H9 (cell line): ENCODE measurements around the gene WDR37. TPM values are rescaled to one million over a fixed set of nuclear protein-coding genes. Genes with fewer than 3 reads are reported as not detected.

ENCODE experiments used
- DNase-seq: peaks from one replicate; pipeline ENCODE4 v3.0.0-alpha.2; 2017
- H2AFZ ChIP-seq: one replicate; pipeline ENCODE4 v1.6.1; 2013; ENCODE audit warnings: mild to moderate bottlenecking, low read length, control low read depth, moderate library complexity
- H2AK5ac ChIP-seq: 2 replicates; pipeline ENCODE4 v1.6.1; 2013; ENCODE audit warnings: low read length, control low read depth, mixed read lengths; ENCODE audit not compliant: insufficient read length
- H2BK120ac ChIP-seq: one replicate; pipeline ENCODE4 v1.6.1; 2013; ENCODE audit warnings: low read depth, mild to moderate bottlenecking, low read length, control low read depth, inconsistent platforms; ENCODE audit not compliant: poor library complexity, severe bottlenecking
- H2BK12ac ChIP-seq: 2 replicates; pipeline ENCODE4 v1.6.1; 2013; ENCODE audit warnings: low read length, control low read depth, mixed read lengths, low read depth; ENCODE audit not compliant: insufficient read length
- H2BK15ac ChIP-seq: 2 replicates; pipeline ENCODE4 v1.6.1; 2013; ENCODE audit warnings: low read depth, low read length, control low read depth
- H2BK20ac ChIP-seq: one replicate; pipeline ENCODE4 v1.6.1; 2013; ENCODE audit warnings: low read depth, mild to moderate bottlenecking, low read length, control low read depth, inconsistent platforms; ENCODE audit not compliant: poor library complexity, severe bottlenecking
- H2BK5ac ChIP-seq: 2 replicates; pipeline ENCODE4 v1.6.1; 2013; ENCODE audit warnings: low read length, control low read depth, mixed read lengths; ENCODE audit not compliant: insufficient read length
- H3K14ac ChIP-seq: 2 replicates; pipeline ENCODE4 v1.6.1; 2013; ENCODE audit warnings: low read length, control low read depth; ENCODE audit not compliant: insufficient read depth
- H3K18ac ChIP-seq: 2 replicates; pipeline ENCODE4 v1.6.1; 2013; ENCODE audit warnings: low read depth, mild to moderate bottlenecking, mixed read lengths, low read length, control low read depth; ENCODE audit not compliant: insufficient read length
- H3K23ac ChIP-seq: 2 replicates; pipeline ENCODE4 v1.6.1; 2013; ENCODE audit warnings: low read length, control low read depth, mixed read lengths, low read depth; ENCODE audit not compliant: insufficient read length
- H3K23me2 ChIP-seq: 2 replicates; pipeline ENCODE4 v1.6.1; 2013; ENCODE audit warnings: low read depth, mild to moderate bottlenecking, mixed read lengths, low read length, control low read depth; ENCODE audit not compliant: insufficient read length, poor library complexity, severe bottlenecking
- H3K27ac ChIP-seq: 2 replicates; pipeline ENCODE4 v1.5.1; 2013; ENCODE audit warnings: low read length, control low read depth, mixed read lengths, low read depth; ENCODE audit not compliant: insufficient read length
- H3K27me3 ChIP-seq: 2 replicates; pipeline ENCODE4 v1.6.1; 2013; ENCODE audit warnings: low read length, control low read depth, inconsistent platforms; ENCODE audit not compliant: insufficient read depth
- H3K4ac ChIP-seq: 2 replicates; pipeline ENCODE4 v1.6.1; 2013; ENCODE audit warnings: low read depth, mild to moderate bottlenecking, control low read depth, inconsistent platforms, low read length, moderate library complexity
- H3K4me1 ChIP-seq: 2 replicates; pipeline ENCODE4 v1.6.1; 2013; ENCODE audit warnings: low read length, control low read depth, inconsistent platforms; ENCODE audit not compliant: insufficient read depth
- H3K4me2 ChIP-seq: 2 replicates; pipeline ENCODE4 v1.6.1; 2013; ENCODE audit warnings: low read length, control low read depth, mixed read lengths; ENCODE audit not compliant: insufficient read length, insufficient read depth
- H3K56ac ChIP-seq: 2 replicates; pipeline ENCODE4 v1.6.1; 2013; ENCODE audit warnings: low read depth, mild to moderate bottlenecking, mixed read lengths, low read length, control low read depth; ENCODE audit not compliant: insufficient read length
- H3K79me1 ChIP-seq: 2 replicates; pipeline ENCODE4 v1.6.1; 2013; ENCODE audit warnings: low read depth, mild to moderate bottlenecking, moderate library complexity, low read length, control low read depth, inconsistent platforms; ENCODE audit not compliant: insufficient read depth, poor library complexity, severe bottlenecking
- H3K79me2 ChIP-seq: 2 replicates; pipeline ENCODE4 v1.6.1; 2013; ENCODE audit warnings: low read length, control low read depth, inconsistent platforms; ENCODE audit not compliant: insufficient read depth
- H3K9ac ChIP-seq: 2 replicates; pipeline ENCODE4 v1.6.1; 2013; ENCODE audit warnings: low read length, control low read depth, mixed read lengths; ENCODE audit not compliant: insufficient read length; ENCODE audit errors: extremely low read depth
- H3K9me3 ChIP-seq: one replicate; pipeline ENCODE4 v1.6.1; 2013; ENCODE audit warnings: low read depth, low read length, inconsistent platforms; ENCODE audit not compliant: control insufficient read depth
- H3T11ph ChIP-seq: one replicate; pipeline ENCODE4 v1.6.1; 2013; ENCODE audit warnings: mild to moderate bottlenecking, low read length, control low read depth, inconsistent platforms
- H4K20me1 ChIP-seq: one replicate; pipeline ENCODE4 v1.6.1; 2013; ENCODE audit not compliant: control insufficient read depth, insufficient read length, insufficient read depth
- H4K5ac ChIP-seq: 2 replicates; pipeline ENCODE4 v1.6.1; 2013; ENCODE audit warnings: low read depth, mild to moderate bottlenecking, mixed read lengths, low read length, control low read depth; ENCODE audit not compliant: insufficient read length
- H4K8ac ChIP-seq: replicated peaks from 2 replicates; pipeline ENCODE4 v1.6.1; 2013; ENCODE audit warnings: low read length, control low read depth, mixed read lengths, low read depth; ENCODE audit not compliant: insufficient read length
- H4K91ac ChIP-seq: 2 replicates; pipeline ENCODE4 v1.6.1; 2013; ENCODE audit warnings: low read depth, mild to moderate bottlenecking, moderate library complexity, mixed read lengths, low read length, control low read depth; ENCODE audit not compliant: insufficient read length
- H3K27ac Mint-ChIP-seq, 3 experiments: 2 replicates in 2 of 3; 3 replicates in 1 of 3; pipeline ENCODE4 v1.8.0; 2020 to 2021; ENCODE audit warnings: mixed read lengths in 3 of 3, mild to moderate bottlenecking in 1 of 3, moderate library complexity in 1 of 3
- H3K27me3 Mint-ChIP-seq: 2 replicates; pipeline ENCODE4 v1.8.0; 2021; ENCODE audit warnings: low read depth, mild to moderate bottlenecking, moderate library complexity, mixed read lengths
- H3K36me3 Mint-ChIP-seq, 3 experiments: 2 replicates in 2 of 3; 3 replicates in 1 of 3; pipeline ENCODE4 v1.8.0; 2020 to 2021; ENCODE audit warnings: low read depth in 3 of 3, mixed read lengths in 3 of 3; ENCODE audit not compliant: insufficient read depth in 1 of 3
- H3K4me1 Mint-ChIP-seq, 2 experiments: 2 replicates each; pipeline ENCODE4 v1.8.0; 2020; ENCODE audit warnings: mixed read lengths in 2 of 2
- H3K4me3 Mint-ChIP-seq, 2 experiments: 2 replicates in 1 of 2; 3 replicates in 1 of 2; pipeline ENCODE4 v1.8.0; 2020 to 2021; ENCODE audit warnings: mild to moderate bottlenecking in 2 of 2, mixed read lengths in 2 of 2, moderate library complexity in 1 of 2
- H3K9me3 Mint-ChIP-seq, 2 experiments: 2 replicates in 1 of 2; 3 replicates in 1 of 2; pipeline ENCODE4 v1.8.0; 2020; ENCODE audit warnings: mild to moderate bottlenecking in 2 of 2, mixed read lengths in 2 of 2, moderate library complexity in 1 of 2
- WGBS: extraction: QIAGEN DNeasy Blood & Tissue Kit; methylation state at CpG from one replicate; pipeline ENCODE4 v1.1.7; 2013; ENCODE audit warnings: missing lambda C conversion rate, low lambda C conversion rate, mixed read lengths; ENCODE audit not compliant: insufficient read length; ENCODE audit errors: extremely low coverage; 5-methylcytosine and 5-hydroxymethylcytosine counted together
- total RNA-seq: library from RNA; stranded (reverse); gene quantifications from 2 replicates; pipeline ENCODE4 v1.2.1, GENCODE V29; 2021
- TF ChIP-seq, protein P1 (sequence below): fragments of 200-600 bp; sonication (generic); conservative IDR thresholded peaks from 3 replicates; pipeline ENCODE4 v1.8.0; 2021; ENCODE audit warnings: antibody characterized with exemption, mild to moderate bottlenecking

The WDR37 gene
- total RNA-seq, 1 experiment from 2014 or later, result 13.1 TPM

DNA sequence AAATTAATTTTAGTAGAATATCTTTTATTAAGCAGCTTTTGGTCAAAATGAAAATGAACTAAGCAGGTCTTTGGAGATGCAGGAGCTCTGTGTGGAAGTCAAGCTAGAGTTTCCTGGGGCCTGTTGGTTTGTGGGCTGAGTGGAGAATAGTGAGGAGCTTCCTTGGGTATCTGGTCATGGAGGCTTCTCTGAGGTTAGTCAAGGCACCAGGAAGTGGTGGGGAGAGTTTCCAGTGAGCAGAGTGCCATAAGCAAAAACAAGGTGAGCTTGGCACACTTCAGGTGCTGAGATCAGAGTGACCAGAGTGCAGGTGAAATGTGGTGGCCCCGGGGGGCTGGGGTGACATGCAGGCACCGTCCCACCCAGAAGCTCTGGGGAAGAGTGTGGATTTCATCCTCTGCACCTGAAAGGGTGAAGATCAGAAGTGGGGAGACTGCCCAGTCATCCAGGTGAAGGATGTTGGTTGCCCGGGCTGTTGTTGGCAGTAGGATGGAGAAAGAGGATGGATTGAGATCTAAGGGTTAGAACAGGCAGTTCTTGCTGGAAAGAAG lies 77.4 kb downstream of the WDR37 start:
- H2BK5ac ChIP-seq, result no peak overlapping the region
- Mint-ChIP-seq H3K36me3 (peaks cover 25 to 32% (median 29%) of the 10 kb centered on the region in 3 experiments; a peak in 6 of 7 replicates), H3K4me3 (no peak overlapping the region), H3K27ac (no peak overlapping the region), H3K9me3 (no peaks in the 10 kb centered on the region), H3K27me3 (no peaks in the 10 kb centered on the region), H3K4me1 (peaks cover 5 to 8% of the 10 kb centered on the region in 2 experiments; a peak in 2 of 4 replicates)
- H2BK15ac ChIP-seq, result no peak overlapping the region
- H4K20me1 ChIP-seq, result no peaks in the 10 kb centered on the region
- DNase-seq, result no peak
- H3K4ac ChIP-seq, result no peak overlapping the region
- H3K9me3 ChIP-seq, result no peaks in the 10 kb centered on the region
- no peak overlapping the region for H3K14ac ChIP-seq
- H3K79me1 ChIP-seq, result no peaks in the 10 kb centered on the region
- no peaks in the 10 kb centered on the region for H3K27me3 ChIP-seq
- no peak overlapping the region for H3K18ac ChIP-seq
- no peak overlapping the region for H2BK120ac ChIP-seq
- H2BK12ac ChIP-seq, result no peak overlapping the region
- no peak overlapping the region for H2AFZ ChIP-seq
- no peak overlapping the region for H3K4me2 ChIP-seq
- no peaks in the 10 kb centered on the region for H3K4me1 ChIP-seq
- H3T11ph ChIP-seq, result no peak overlapping the region
- no peak overlapping the region for H4K8ac ChIP-seq
- no peaks in the 10 kb centered on the region for H3K23me2 ChIP-seq
- no peak overlapping the region for H3K27ac ChIP-seq
- H2BK20ac ChIP-seq, result no peak overlapping the region
- no peak overlapping the region for H3K23ac ChIP-seq
- TF ChIP-seq, protein P1, sequence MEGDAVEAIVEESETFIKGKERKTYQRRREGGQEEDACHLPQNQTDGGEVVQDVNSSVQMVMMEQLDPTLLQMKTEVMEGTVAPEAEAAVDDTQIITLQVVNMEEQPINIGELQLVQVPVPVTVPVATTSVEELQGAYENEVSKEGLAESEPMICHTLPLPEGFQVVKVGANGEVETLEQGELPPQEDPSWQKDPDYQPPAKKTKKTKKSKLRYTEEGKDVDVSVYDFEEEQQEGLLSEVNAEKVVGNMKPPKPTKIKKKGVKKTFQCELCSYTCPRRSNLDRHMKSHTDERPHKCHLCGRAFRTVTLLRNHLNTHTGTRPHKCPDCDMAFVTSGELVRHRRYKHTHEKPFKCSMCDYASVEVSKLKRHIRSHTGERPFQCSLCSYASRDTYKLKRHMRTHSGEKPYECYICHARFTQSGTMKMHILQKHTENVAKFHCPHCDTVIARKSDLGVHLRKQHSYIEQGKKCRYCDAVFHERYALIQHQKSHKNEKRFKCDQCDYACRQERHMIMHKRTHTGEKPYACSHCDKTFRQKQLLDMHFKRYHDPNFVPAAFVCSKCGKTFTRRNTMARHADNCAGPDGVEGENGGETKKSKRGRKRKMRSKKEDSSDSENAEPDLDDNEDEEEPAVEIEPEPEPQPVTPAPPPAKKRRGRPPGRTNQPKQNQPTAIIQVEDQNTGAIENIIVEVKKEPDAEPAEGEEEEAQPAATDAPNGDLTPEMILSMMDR, result no peak
- no CpG with 5 or more reads among the region's 3 CpGs for WGBS
- no peak overlapping the region for H3K9ac ChIP-seq
- H4K91ac ChIP-seq, result no peak overlapping the region
- no peaks in the 10 kb centered on the region for H3K79me2 ChIP-seq
- no peak overlapping the region for H3K56ac ChIP-seq
- H4K5ac ChIP-seq, result no peak overlapping the region
- no peak overlapping the region for H2AK5ac ChIP-seq
